Measurements from ENCODE around the gene SMCO3.
"Not testable (repeated sequence)": the region's sequence is repeated elsewhere in the genome, so short reads cannot be mapped to it uniquely, and the experiment has no call there.

Gene SMCO3

GRCh38 chr12:14774074-14774905, 39.7 kb downstream of the SMCO3 start:
- peak; percentile 94 for DNase-seq

GRCh38 chr12:14773685-14774073, 40.3 kb downstream of the SMCO3 start:
- no peak for DNase-seq

GRCh38 chr12:14772946-14773345, 41.0 kb downstream of the SMCO3 start:
- DNase-seq, result no peak

GRCh38 chr12:14771651-14772137, 42.3 kb downstream of the SMCO3 start:
- DNase-seq, result peak; percentile 71

GRCh38 chr12:14770496-14771461, 43.2 kb downstream of the SMCO3 start:
- peak; percentile 97 for DNase-seq

GRCh38 chr12:14769969-14770495, 44.0 kb downstream of the SMCO3 start:
- DNase-seq, result peak; percentile 93

- DNase-seq, result no peak
These were observed 44.5 kb downstream of the SMCO3 start for GRCh38 chr12:14769466-14769968.

- peak; percentile 46 for DNase-seq
These were observed 45.1 kb downstream of the SMCO3 start for GRCh38 chr12:14768823-14769405.

- no peak for DNase-seq
These were observed 46.4 kb downstream of the SMCO3 start for GRCh38 chr12:14767617-14768016.

GRCh38 chr12:14766649-14767215, 47.2 kb downstream of the SMCO3 start:
- no peak for DNase-seq

- not testable (repeated sequence) for DNase-seq
These were observed 48.0 kb downstream of the SMCO3 start for GRCh38 chr12:14766020-14766419.

GRCh38 chr12:14765398-14765797, 48.6 kb downstream of the SMCO3 start:
- no peak for DNase-seq

- DNase-seq, result not testable (repeated sequence)
These were observed 54.2 kb downstream of the SMCO3 start for GRCh38 chr12:14759711-14760280.

- peak; percentile 26 for DNase-seq
These were observed 57.4 kb downstream of the SMCO3 start for GRCh38 chr12:14756334-14757143.
